ENCODE data around the gene PLGLB1. TPM values are rescaled to one million over a fixed set of nuclear protein-coding genes. Genes with fewer than 3 reads are reported as not detected.

The PLGLB1 gene
- total RNA-seq, 1 donor from 2014 or later, result 9.4 TPM

Small RNA genes within 50 kb of the gene (small RNA-seq; reads per million reads assigned to genes)
- gene AC125232.1, result not detected

Other genes with a start within 250 kb of the PLGLB1 start
- 1.2 TPM for gene CD8A, start 230.9 kb downstream of the PLGLB1 start, total RNA-seq
- gene CD8B, start 160.0 kb downstream of the PLGLB1 start, total RNA-seq, result not detected
- 1.6 TPM for gene RGPD1, start 79.7 kb downstream of the PLGLB1 start, total RNA-seq

All from frontal cortex (tissue), 1 donor.